Stimulated activated effector memory CD8-positive, alpha-beta T cell treated with anti-CD3 and anti-CD28 coated beads, Interleukin-12 subunit alpha, Interleukin-12 subunit beta, amount 100 ng/mL, for 72 hours (primary cell): ENCODE measurements around the gene ACVRL1.

Experiments
- ATAC-seq: fragments of 150-1000 bp; cut with Tn5 transposase; 2 replicates; pipeline ENCODE4 v1.10.0; 2021
- DNase-seq, 2 donors: peaks; one replicate each; pipeline ENCODE4 v3.0.0; 2021 to 2022; ENCODE audit warnings: low spot score in 2 of 2
- H3K27ac Mint-ChIP-seq: one replicate; pipeline ENCODE4 v1.8.0; 2022; ENCODE audit warnings: mild to moderate bottlenecking, mixed read lengths
- H3K36me3 Mint-ChIP-seq: one replicate; pipeline ENCODE4 v1.8.0; 2022; ENCODE audit warnings: mild to moderate bottlenecking, mixed read lengths
- H3K4me1 Mint-ChIP-seq: one replicate; pipeline ENCODE4 v1.8.0; 2022; ENCODE audit warnings: mixed read lengths
- H3K4me3 Mint-ChIP-seq: one replicate; pipeline ENCODE4 v1.8.0; 2022; ENCODE audit warnings: mild to moderate bottlenecking, mixed read lengths
- H3K9me3 Mint-ChIP-seq: one replicate; pipeline ENCODE4 v1.8.0; 2022; ENCODE audit warnings: mixed read lengths

The ACVRL1 gene

DNA sequence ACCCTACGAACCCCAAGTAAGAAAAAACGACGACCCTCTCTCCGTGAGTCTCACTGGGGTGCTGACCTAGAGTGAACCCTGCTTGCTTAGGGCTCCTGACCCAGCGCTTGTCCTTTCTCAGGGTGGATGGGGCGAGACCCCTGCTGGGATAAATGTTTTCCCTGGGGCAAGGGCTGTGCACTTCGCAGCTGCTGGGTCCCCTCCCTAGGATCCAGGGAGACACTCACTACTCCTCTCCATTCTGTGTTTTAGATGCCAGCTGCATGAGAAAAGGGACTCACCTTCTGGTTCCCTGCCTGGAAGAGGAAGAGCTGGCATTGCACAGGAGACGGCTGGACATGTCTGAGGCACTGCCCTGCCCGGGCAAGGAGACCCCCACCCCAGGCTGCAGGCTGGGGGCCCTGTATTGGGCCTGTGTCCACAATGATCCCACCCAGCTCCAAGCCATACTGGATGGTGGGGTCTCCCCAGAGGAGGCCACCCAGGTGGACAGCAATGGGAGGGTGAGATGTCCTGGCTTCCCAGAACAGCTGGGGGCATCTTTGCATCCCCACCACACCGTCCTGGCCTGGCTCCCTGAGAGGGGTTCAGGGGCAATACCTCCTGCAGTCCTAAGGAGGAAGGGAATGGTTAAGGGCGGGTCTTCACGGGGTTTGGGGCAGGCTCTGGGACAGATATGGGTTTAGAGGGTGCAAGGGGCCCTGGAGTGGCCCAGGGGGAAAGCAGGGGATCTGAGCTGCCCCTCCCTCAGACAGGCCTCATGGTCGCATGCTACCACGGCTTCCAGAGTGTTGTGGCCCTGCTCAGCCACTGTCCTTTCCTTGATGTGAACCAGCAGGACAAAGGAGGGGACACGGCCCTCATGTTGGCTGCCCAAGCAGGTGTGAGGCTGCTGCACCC, 18.7 kb upstream of the ACVRL1 start:
- Mint-ChIP-seq H3K4me3 (no peak overlapping the region), H3K27ac (no peak overlapping the region), H3K4me1 (peaks cover 8% of the 10 kb centered on the region), H3K36me3 (no peaks in the 10 kb centered on the region), H3K9me3 (no peaks in the 10 kb centered on the region)
- ATAC-seq (no peak), DNase-seq (no peak)

DNA sequence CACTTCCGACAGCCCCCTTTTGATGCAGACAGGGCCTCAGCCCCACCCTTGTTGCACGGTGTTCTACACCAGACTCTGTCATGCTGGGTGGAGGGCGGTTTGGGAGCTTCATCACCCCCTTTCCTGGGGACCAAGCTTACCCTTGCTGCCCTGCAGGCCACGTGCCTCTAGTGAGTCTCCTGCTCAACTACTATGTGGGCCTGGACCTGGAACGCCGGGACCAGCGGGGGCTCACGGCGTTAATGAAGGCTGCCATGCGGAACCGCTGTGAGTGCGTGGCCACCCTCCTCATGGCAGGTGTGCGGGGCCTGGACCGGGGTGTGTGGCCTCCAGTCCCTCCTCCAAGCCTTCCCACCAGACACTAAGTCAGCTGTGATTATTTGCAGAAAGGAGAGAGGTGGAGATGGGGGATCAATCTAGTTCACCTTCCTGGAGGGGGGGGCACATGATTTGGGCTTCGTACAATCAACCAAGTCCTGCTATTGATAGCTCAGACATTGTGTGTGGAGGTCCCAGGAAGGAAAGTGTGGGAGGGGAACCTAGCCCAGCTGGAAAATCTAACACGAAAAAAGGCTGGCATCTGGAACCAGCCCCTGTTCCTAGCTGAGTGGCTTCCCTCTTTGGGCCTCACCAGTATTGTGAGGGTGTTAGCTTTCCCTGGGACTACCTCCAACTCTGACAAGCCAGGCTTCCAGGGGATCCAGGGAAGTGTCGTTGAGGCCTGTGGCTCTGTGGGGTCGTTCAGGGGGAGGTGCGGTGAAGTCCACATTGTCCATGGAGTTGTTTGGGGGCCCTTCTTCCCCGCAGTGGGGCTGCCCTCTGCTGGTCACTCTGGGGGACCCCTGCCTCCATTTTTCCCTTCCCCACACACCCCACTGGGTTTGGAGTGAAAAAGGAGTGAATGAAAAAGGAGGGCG, 17.8 kb upstream of the ACVRL1 start:
- Mint-ChIP-seq H3K4me3 (no peak overlapping the region), H3K9me3 (no peaks in the 10 kb centered on the region), H3K4me1 (peaks cover 8% of the 10 kb centered on the region), H3K27ac (no peak overlapping the region), H3K36me3 (no peaks in the 10 kb centered on the region)
- DNase-seq, result no peak
- no peak for ATAC-seq

DNA sequence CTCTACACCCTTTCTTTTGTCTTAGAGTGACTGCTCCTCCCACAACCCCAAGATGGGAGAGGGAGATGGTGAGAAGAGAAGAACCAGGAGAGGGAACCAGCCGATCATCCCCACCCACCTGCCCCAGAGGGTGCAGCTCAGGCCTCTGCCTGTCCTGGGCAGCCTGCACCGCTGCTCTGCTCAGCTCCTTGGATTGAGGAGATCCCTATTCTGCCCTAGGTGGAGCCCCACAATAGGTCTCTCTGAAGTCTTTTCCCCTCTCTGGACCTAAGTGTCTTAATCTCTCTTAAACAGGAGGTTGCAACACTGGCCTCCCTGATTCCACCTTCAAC, 17.2 kb upstream of the ACVRL1 start:
- no peaks in the 10 kb centered on the region for H3K9me3 Mint-ChIP-seq
- no peak for ATAC-seq
- H3K27ac Mint-ChIP-seq, result no peak overlapping the region

DNA sequence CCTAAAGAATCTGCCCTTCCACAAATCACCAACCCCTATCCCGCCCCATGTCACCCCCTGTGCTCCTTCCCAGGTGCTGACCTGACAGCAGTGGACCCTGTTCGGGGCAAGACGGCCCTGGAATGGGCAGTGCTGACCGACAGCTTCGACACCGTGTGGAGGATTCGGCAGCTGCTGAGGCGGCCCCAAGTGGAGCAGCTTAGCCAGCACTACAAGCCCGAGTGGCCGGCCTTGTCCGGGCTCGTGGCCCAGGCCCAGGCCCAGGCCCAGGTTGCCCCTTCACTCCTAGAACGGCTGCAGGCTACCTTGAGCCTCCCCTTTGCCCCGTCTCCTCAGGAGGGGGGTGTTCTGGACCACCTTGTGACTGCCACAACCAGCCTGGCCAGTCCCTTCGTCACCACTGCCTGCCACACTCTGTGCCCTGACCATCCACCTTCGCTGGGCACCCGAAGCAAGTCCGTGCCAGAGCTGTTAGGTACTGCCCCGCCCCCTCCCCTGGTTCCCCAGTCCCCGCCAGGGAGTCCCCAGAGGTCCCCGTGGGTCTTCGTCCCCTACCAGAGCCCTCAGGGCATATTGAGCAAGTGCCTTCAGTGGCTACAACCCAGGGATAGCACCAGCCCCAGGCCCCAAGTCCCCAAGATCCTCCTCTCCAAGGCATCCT, 16.7 kb upstream of the ACVRL1 start:
- H3K4me1 Mint-ChIP-seq, result peaks cover 8% of the 10 kb centered on the region
- DNase-seq (no peak), ATAC-seq (no peak)
- no peak overlapping the region for H3K27ac Mint-ChIP-seq
- H3K4me3 Mint-ChIP-seq, result no peak overlapping the region
- H3K9me3 Mint-ChIP-seq, result no peaks in the 10 kb centered on the region
- H3K36me3 Mint-ChIP-seq, result no peaks in the 10 kb centered on the region

More for the DNA sequence above, 17.2 kb upstream of the ACVRL1 start:
- H3K36me3 Mint-ChIP-seq, result no peaks in the 10 kb centered on the region
- no peak for DNase-seq
- H3K4me1 Mint-ChIP-seq, result peaks cover 8% of the 10 kb centered on the region
- no peak overlapping the region for H3K4me3 Mint-ChIP-seq

DNA sequence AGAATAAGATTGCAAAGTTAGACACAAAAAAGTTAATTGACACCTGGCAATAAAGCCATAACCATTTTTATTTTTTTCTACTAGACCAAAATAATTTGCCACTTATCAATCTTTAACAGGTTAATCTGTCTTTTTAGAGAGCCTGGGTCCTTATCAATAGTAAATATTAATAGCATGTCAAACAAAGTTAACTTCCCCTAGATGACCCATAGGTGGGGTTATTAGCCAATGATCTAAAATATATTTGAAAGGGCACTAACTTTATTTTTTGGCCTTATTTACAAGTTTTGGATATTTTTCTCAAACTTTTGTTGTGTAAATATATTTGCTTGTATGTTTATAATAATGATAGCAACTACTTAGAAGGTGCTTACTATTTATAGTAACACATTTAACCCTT, 15.5 kb upstream of the ACVRL1 start:
- DNase-seq, result no peak
- ATAC-seq, result no peak
- Mint-ChIP-seq H3K27ac (no peak overlapping the region), H3K4me1 (no peaks in the 10 kb centered on the region), H3K4me3 (no peak overlapping the region), H3K36me3 (no peaks in the 10 kb centered on the region), H3K9me3 (no peaks in the 10 kb centered on the region)

DNA sequence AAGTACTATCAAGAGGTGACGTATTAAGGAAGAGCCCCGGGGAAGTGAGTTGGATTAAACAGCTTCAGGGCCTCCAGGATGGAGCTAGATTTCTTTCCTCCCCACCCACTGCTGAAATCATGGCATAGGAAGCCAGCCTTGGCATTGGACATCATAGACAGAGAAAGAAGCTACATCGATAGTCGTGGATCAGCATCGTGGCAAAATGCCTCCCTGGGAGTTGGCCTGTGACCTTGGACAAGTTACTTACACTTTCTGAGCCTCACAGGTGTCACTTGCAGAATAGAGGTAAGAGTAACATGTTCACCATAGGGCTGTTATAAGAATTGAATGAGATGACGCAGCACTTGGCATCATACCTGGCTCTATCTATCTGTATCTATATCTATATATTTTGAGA, 13.5 kb upstream of the ACVRL1 start:
- Mint-ChIP-seq H3K4me1 (no peaks in the 10 kb centered on the region), H3K27ac (no peak overlapping the region), H3K4me3 (no peak overlapping the region), H3K9me3 (no peaks in the 10 kb centered on the region), H3K36me3 (no peaks in the 10 kb centered on the region)
- ATAC-seq (no peak), DNase-seq (no peak)

DNA sequence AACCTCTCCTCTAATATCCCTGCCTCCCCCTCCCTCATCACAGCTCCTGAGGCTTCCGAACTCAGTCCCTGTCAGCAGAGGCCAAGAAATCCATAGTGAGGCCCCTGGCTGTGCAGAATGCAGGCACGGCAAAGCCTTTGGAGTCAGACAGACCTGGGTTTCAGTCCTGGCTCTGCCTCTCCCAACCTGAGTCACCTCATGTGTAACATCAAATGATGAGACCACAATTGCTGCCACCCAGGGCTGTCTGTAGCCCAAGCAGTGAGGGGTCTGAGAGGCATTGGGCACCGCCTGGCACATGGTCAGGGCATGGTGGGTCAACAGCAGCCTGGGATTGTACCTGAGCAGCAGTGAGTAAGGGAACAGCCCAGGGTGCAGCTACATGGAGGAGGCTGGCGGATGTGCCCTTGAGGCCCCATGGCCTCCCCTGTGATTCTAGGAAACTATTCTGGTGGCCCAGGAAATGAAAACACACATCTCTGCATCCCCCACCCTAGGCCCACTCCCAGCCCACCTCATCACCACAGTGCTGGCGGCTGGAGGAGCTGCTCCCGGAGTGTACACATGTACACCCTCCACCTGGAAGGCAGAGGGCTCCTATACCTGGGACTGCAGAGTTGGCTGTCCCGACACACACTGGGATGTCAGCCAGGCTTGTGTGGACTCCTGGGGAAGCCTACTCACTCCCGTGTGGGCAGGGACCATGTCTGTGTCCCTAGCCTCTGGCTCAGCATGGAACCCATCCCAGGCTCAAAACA, 11.7 kb upstream of the ACVRL1 start:
- no peak overlapping the region for H3K4me3 Mint-ChIP-seq

DNA sequence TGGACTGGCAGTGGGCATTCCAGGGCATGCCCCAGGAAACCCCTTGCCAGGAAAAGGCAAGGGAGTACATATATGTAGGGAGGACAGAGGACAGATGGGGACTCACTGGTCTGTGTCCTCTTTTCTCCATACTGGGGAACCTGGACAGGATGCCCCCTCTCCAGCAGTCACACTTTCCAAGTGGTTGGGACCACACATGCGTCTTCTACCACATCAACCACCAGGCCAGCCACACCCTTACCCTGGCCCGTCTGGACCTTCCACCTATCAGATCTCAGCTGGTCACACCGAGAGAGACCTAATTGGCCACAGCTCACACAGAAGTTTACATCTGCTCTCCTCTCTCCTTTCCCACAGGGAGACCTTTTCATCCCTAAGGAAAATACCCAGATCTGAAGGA, 11.1 kb upstream of the ACVRL1 start:
- H3K27ac Mint-ChIP-seq, result no peak overlapping the region
- ATAC-seq, result no peak
- H3K36me3 Mint-ChIP-seq, result no peaks in the 10 kb centered on the region
- H3K4me1 Mint-ChIP-seq, result no peaks in the 10 kb centered on the region
- DNase-seq, result no peak
- H3K9me3 Mint-ChIP-seq, result no peaks in the 10 kb centered on the region
- H3K4me3 Mint-ChIP-seq, result no peak overlapping the region

More for the DNA sequence above, 11.7 kb upstream of the ACVRL1 start:
- Mint-ChIP-seq H3K27ac (no peak overlapping the region), H3K9me3 (no peaks in the 10 kb centered on the region), H3K36me3 (no peaks in the 10 kb centered on the region), H3K4me1 (no peaks in the 10 kb centered on the region)
- DNase-seq (no peak), ATAC-seq (no peak)

DNA sequence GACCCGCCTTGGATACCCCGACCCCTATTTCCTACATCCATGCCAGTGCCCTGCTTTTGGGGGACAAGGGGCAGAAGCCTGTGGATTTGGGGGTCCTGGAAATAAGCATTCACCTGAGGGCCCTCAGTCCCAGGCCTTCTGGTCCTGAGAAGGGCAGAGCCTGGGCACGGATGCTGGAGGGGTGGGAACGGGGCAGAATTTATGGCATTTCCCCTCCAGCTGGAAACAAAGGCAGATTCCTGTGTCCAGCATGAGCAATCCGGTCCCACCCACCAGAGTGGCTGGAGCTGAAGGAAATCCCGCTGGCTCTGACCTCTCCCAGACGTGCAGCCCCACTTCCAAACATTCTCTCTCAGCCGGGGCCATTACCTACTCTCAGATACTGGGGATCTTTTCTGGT, 10.1 kb upstream of the ACVRL1 start:
- Mint-ChIP-seq H3K4me1 (no peaks in the 10 kb centered on the region), H3K4me3 (no peak overlapping the region), H3K27ac (no peak overlapping the region), H3K36me3 (no peaks in the 10 kb centered on the region), H3K9me3 (no peaks in the 10 kb centered on the region)
- DNase-seq, result no peak
- ATAC-seq, result no peak

DNA sequence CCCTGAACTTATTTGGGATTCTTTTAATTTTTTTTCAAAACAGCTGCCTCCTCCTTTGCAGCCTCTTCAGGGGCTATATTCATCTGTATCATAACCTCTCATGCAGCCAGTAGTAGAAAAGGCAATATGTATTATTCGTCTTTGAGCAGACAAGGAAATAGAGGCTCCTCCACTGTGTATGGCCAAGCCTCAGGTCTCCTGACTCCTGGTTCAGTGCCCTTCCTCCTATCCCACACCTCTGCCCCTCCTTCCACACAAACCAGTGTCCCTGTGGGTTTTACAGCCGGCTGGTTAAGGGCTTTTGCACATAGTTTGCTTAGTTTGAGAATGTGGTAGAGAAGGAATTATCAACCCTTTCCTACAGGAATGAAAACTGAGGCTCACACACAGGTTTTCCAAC, 8.8 kb upstream of the ACVRL1 start:
- Mint-ChIP-seq H3K9me3 (no peaks in the 10 kb centered on the region), H3K36me3 (no peaks in the 10 kb centered on the region), H3K27ac (no peak overlapping the region), H3K4me1 (no peaks in the 10 kb centered on the region), H3K4me3 (no peak overlapping the region)
- no peak for DNase-seq
- ATAC-seq, result no peak

DNA sequence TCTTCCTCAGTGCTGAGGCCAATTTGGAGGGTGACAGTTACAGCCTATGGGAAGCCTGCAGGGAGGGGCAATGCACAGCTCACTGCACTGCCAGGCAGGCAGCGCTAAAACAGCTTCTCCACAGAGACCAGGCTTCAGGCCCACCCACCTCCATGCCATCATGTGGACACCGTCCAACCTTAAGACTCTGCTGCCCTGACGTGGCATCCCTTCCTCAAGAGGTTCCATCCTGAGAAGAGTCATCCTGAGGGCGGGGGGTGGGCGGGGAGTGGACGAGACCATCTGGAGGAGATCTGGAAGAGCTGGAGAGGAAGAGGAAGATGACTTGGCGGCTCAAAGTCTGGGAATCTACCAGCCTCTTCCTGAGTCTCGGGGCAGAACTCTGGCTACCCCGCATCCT, 8.4 kb upstream of the ACVRL1 start:
- no peak overlapping the region for H3K27ac Mint-ChIP-seq
- no peaks in the 10 kb centered on the region for H3K36me3 Mint-ChIP-seq
- ATAC-seq (no peak), DNase-seq (no peak)
- no peak overlapping the region for H3K4me3 Mint-ChIP-seq
- no peaks in the 10 kb centered on the region for H3K9me3 Mint-ChIP-seq
- no peaks in the 10 kb centered on the region for H3K4me1 Mint-ChIP-seq

DNA sequence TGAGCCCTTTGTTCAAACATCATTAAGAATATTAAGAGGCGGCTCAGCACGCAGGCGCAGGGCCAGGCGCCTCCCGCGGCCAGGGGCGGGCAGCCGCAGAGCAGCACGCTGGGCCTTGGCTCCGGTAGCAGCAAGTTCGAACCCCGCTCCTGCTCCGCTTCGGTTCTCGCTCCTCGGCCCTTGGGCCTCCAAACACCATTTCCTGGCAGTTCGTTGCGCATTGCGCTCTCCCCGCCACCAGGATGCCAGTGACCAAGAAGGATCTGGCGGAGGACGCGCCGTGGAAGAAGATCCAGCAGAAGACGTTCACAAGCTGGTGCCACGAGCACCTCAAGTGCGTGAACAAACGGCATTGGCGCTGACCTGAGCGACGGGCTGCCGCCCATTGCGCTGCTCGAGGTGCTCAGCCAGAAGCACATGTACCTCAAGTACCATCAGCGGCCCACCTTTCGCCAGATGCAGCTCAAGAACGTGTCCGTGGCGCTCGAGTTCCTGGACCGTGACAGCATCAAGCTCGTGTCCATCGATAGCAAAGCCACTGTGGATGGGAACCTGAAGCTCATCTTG, 6.9 kb upstream of the ACVRL1 start:
- Mint-ChIP-seq H3K36me3 (no peaks in the 10 kb centered on the region), H3K4me3 (no peak overlapping the region), H3K9me3 (no peaks in the 10 kb centered on the region), H3K4me1 (no peaks in the 10 kb centered on the region), H3K27ac (no peak overlapping the region)
- ATAC-seq (no peak), DNase-seq (no peak)

DNA sequence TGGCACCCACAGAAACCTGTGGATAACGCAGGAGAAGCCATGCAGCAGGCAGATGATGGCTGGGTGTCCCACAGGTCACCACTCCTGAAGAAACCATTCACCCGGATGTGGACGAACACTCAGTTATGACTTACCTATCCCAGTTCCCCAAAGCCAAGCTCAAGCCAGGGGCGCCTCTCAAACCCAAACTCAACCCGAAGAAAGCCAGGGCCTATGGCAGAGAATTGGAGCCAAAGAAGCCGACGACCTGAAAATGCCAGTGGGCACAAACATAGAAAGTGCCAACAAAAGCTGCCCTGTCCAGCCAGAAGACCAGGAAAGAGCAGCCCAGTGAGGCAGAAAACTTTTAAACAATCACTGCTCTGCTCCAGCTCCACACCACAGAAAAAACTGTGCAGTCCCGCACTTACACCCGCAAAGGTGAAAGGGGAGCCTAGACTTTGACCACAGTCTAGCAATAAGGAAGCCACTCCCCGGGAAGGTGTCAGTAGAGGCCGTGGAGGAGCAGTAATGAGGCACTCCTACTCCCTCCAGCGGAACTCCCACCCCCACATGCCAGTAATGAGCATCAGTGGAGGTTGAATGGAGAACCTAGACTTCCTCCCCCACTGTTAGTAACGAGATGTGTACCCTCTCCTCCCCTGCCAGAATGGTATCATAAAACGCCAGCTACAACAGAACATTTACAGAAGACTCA, 6.0 kb upstream of the ACVRL1 start:
- no peak overlapping the region for H3K27ac Mint-ChIP-seq
- H3K4me3 Mint-ChIP-seq, result no peak overlapping the region
- no peaks in the 10 kb centered on the region for H3K36me3 Mint-ChIP-seq
- DNase-seq, result no peak
- ATAC-seq, result no peak
- no peaks in the 10 kb centered on the region for H3K9me3 Mint-ChIP-seq
- H3K4me1 Mint-ChIP-seq, result no peaks in the 10 kb centered on the region

DNA sequence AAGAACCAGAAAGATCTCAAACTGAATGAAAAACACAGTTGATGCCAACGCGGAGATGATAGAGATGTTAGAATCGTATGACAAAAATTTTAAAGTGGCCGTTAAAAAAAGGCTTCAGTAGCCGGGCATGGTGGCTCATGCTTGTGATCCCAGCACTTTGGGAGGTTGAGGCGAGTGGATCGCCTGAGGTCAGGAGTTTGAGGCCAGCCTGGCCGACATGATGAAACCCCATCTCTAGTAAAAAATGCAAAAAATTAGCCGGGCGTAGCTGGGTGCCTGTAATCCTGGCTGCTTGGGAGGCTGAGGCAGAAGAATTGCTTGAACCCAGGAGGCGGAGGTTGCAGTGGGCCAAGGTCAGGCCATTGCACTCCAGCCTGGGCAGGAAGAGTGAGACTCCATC, 5.4 kb upstream of the ACVRL1 start:
- Mint-ChIP-seq H3K27ac (no peak overlapping the region), H3K4me1 (no peaks in the 10 kb centered on the region), H3K4me3 (no peak overlapping the region), H3K9me3 (no peaks in the 10 kb centered on the region), H3K36me3 (no peaks in the 10 kb centered on the region)
- no peak for DNase-seq
- ATAC-seq, result no peak
